ENCODE results near the gene IQUB. TPM values are rescaled to one million over a fixed set of nuclear protein-coding genes. Genes with fewer than 3 reads are reported as not detected.

The IQUB gene
- polyA plus RNA-seq, 1 donor from 2014 or later: 0.41 TPM

DNA sequence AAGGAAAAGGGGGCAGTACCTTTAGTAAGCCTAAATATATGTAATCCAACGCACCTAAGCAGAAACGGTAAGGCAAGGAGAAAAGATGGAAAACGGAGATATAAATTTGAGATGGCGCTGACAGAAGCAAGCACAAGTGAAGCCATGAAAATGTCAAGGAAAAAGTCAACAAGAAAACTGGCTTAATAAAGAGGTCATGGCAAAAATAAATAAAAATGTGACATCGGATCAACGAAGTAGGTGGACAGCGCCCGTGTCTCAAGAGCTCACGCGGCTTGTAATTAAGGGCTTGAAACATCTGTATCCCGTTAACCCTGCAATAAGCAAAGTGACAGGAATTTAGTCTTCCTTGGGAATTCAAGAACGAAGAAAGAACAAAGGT, 22.6 kb upstream of the IQUB start:
- peak overlapping the region; percentile 100 for H2AFZ ChIP-seq (ENCODE audit: low read depth, low read length)
- peak overlapping the region; percentile 97 for H3K27ac ChIP-seq (ENCODE audit: low read length)
- H3K79me2 ChIP-seq (replicated peaks; ENCODE audit: insufficient read depth, low read length): peaks cover 46% of the 10 kb centered on the region
- H4K20me1 ChIP-seq (ENCODE audit: insufficient read depth): no peaks in the 10 kb centered on the region
- no peaks in the 10 kb centered on the region for H3K9me2 ChIP-seq (ENCODE audit: insufficient read depth, low read length)
- H3K4me2 ChIP-seq (ENCODE audit: low read length): peak overlapping the region; percentile 90
- H3K9ac ChIP-seq (ENCODE audit: low read length): peak overlapping the region; percentile 99
- no peaks in the 10 kb centered on the region for H3F3A ChIP-seq (ENCODE audit: insufficient read depth, low read length, poor library complexity, severe bottlenecking)
- H3K9me3 ChIP-seq (ENCODE audit: low read length): no peaks in the 10 kb centered on the region
- peak overlapping the region; percentile 81 for H3K4me3 ChIP-seq (ENCODE audit: low read length)
- peaks cover 11% of the 10 kb centered on the region for H3K36me3 ChIP-seq (ENCODE audit: insufficient read depth, low read length)
- TF ChIP-seq TAF1 (IDR thresholded peaks at IDR 0.05; ENCODE audit: low read depth) (no peak), RAD21 (conservative IDR thresholded peaks at IDR 0.05) (no peak), EP300 (conservative IDR thresholded peaks at IDR 0.05; ENCODE audit: poor library complexity, severe bottlenecking) (no peak), POLR2AphosphoS5 (IDR thresholded peaks at IDR 0.05) (no peak), EZH2 (IDR thresholded peaks at IDR 0.05; ENCODE audit: borderline replicate concordance, insufficient read depth, low read length, poor library complexity, severe bottlenecking) (no peak), SMC3 (conservative IDR thresholded peaks at IDR 0.05; ENCODE audit: poor library complexity) (no peak), REST (IDR thresholded peaks at IDR 0.05; ENCODE audit: borderline replicate concordance) (no peak), MXI1 (conservative IDR thresholded peaks at IDR 0.05; ENCODE audit: poor library complexity, severe bottlenecking) (no peak)
- TF ChIP-seq, protein P1, sequence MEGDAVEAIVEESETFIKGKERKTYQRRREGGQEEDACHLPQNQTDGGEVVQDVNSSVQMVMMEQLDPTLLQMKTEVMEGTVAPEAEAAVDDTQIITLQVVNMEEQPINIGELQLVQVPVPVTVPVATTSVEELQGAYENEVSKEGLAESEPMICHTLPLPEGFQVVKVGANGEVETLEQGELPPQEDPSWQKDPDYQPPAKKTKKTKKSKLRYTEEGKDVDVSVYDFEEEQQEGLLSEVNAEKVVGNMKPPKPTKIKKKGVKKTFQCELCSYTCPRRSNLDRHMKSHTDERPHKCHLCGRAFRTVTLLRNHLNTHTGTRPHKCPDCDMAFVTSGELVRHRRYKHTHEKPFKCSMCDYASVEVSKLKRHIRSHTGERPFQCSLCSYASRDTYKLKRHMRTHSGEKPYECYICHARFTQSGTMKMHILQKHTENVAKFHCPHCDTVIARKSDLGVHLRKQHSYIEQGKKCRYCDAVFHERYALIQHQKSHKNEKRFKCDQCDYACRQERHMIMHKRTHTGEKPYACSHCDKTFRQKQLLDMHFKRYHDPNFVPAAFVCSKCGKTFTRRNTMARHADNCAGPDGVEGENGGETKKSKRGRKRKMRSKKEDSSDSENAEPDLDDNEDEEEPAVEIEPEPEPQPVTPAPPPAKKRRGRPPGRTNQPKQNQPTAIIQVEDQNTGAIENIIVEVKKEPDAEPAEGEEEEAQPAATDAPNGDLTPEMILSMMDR (IDR thresholded peaks at IDR 0.05; ENCODE audit: poor library complexity, severe bottlenecking): no peak
- H3K27me3 ChIP-seq (ENCODE audit: insufficient read depth, low read depth, low read length): no peaks in the 10 kb centered on the region

DNA sequence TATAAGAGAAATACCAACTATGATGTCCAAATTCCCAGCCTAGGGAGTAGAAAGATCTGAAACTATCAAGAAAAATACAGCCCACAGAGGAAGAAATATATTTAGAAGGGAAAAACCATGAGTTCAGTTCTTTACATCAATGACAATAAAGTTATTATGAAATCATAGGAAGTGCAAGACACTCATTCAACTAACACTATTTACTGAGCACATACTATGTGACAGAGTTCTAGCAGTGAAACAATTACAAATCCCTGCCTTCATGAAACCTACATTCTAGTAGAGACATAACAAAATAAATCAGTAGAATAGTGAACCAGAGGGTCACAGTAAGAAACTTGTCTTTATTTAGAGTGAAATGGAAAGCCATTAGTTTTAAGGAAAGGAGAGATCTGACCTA, 21.1 kb upstream of the IQUB start:
- Histone ChIP-seq H3K4me3 (ENCODE audit: low read length) (peak overlapping the region; percentile 81), H3K27ac (ENCODE audit: low read length) (no peak overlapping the region), H3K4me2 (ENCODE audit: low read length) (peak overlapping the region; percentile 90), H2AFZ (ENCODE audit: low read depth, low read length) (no peak overlapping the region), H3F3A (ENCODE audit: insufficient read depth, low read length, poor library complexity, severe bottlenecking) (no peaks in the 10 kb centered on the region), H3K27me3 (ENCODE audit: insufficient read depth, low read depth, low read length) (no peaks in the 10 kb centered on the region), H3K9me2 (ENCODE audit: insufficient read depth, low read length) (no peaks in the 10 kb centered on the region), H3K79me2 (replicated peaks; ENCODE audit: insufficient read depth, low read length) (peaks cover 46% of the 10 kb centered on the region), H3K36me3 (ENCODE audit: insufficient read depth, low read length) (peaks cover 11% of the 10 kb centered on the region), H4K20me1 (ENCODE audit: insufficient read depth) (no peaks in the 10 kb centered on the region), H3K9me3 (ENCODE audit: low read length) (no peaks in the 10 kb centered on the region), H3K9ac (ENCODE audit: low read length) (no peak overlapping the region)
- no peak for TF ChIP-seq EZH2 (IDR thresholded peaks at IDR 0.05; ENCODE audit: borderline replicate concordance, insufficient read depth, low read length, poor library complexity, severe bottlenecking)
- no peak for TF ChIP-seq REST (IDR thresholded peaks at IDR 0.05; ENCODE audit: borderline replicate concordance)
- TF ChIP-seq RAD21 (conservative IDR thresholded peaks at IDR 0.05): no peak
- no peak for TF ChIP-seq SMC3 (conservative IDR thresholded peaks at IDR 0.05; ENCODE audit: poor library complexity)
- no peak for TF ChIP-seq MXI1 (conservative IDR thresholded peaks at IDR 0.05; ENCODE audit: poor library complexity, severe bottlenecking)
